GM21515 (cell line): Measurements from ENCODE around the gene GPD2.
"Not testable (repeated sequence)": the region's sequence is repeated elsewhere in the genome, so short reads cannot be mapped to it uniquely, and the experiment has no call there.

Experiments
- ATAC-seq: cut with Tn5 transposase; IDR thresholded peaks from one replicate; pipeline ENCODE4 v1.9.1; 2021; ENCODE audit not compliant: unreplicated experiment

The GPD2 gene

DNA sequence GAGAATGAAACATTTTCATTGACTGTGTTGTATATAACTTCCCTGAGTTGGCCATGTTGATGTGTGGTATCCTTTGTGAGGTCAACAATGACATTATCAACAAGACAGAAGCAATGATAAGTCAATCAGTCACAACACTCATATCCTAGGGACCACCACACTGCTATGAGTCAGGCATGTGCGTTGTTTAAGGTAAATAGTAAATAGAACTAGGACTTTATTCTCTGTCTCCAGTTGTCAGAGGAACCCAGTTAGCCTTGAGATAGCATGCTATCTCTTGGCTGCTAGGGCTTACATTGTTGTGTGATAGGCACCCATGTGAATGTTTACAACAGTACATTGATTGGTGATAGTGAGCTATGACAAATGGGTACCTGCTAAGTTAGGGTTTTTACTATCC lies 37.3 kb downstream of the GPD2 start:
- ATAC-seq, result no peak

DNA sequence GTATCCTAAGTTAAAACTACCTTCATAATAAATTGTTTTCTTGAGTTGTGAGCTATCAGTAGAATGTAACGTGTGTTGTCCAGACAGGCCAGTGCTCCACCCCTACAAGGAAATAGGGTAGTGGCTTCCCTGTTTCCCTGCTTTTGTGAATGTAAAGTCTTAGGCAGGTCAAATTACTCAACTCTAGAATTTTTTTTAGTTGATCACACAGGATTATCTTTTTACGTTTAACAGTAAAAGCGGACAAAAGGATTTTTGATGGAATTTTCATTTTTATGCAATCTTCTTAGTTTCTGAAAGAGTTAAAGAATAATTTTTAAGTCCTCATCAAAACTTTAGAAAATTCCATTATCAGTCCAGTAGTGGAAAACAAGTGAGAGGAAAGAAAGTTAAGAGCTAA lies 38.2 kb downstream of the GPD2 start:
- ATAC-seq, result no peak

DNA sequence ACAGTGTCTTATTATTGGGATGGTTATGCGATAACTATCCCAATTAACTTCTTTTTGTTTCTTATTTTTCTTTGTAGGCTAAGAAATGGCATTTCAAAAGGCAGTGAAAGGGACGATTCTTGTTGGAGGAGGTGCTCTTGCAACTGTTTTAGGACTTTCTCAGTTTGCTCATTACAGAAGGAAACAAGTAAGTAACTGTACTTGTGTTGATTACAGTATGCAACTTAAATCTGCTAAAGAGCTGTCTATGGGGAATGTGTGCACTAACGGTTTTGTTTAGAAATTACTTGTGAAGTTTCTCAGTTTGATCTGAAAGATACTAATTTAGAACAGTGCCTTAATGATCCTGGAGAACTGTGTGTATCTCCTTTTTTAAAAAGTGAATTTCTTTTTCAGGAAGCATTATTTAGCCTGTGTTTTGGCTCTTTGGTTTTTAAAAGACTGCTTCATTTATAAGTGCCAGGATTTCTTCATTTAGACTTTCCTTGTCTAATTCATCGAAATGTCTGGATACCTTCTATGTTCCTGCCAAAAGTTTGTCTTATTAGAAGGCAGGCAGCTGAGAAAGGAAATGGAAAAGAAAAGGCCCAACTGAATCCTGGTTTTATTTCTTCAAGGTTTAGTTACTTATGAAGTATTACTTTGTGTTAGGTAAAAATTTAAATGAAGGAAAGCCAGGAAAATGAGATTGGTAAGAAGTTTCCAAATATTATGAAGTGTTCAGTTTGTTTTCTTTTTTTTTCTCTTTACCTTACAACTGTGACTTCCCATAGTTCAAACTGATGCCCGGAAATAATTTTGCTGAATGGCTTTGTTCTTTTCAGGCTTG lies 40.1 kb downstream of the GPD2 start:
- ATAC-seq, result peak; percentile 49

DNA sequence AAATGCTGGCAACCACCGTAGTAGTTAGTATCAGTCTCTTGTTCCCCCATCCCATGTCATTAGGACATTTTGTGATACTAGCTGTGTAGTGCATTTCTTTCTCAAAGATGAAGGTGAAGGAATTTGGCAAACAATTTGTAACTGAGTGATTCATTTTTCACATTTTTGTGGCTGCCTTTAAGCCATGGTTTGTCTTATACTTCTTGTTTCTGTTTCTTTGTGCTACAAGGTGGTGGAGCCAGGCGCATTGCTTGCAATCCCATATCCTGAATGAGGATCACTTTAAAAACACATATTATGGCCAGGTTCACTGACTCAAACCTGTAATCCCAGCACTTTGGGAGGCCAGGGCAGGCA lies 40.6 kb downstream of the GPD2 start:
- ATAC-seq, result peak; percentile 67

DNA sequence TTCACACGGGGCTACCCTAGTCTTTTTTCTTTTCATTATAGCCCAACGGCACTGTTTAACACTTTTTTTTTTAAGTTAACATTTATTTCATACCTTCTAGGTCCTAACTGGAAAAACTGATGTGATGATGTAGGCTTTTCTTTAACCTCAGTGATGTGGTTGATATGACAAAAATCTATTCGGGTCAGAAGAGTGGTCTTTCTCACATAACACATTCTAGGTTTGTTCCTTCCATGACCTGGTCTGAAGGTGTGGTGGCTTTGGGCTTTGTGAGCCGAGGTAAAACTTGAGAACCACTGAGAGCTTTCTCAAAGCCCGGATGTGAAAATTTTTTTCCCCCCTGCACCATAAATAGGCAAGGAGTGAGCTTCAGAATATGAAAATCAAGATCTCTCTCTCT lies 44.2 kb downstream of the GPD2 start:
- ATAC-seq, result no peak

DNA sequence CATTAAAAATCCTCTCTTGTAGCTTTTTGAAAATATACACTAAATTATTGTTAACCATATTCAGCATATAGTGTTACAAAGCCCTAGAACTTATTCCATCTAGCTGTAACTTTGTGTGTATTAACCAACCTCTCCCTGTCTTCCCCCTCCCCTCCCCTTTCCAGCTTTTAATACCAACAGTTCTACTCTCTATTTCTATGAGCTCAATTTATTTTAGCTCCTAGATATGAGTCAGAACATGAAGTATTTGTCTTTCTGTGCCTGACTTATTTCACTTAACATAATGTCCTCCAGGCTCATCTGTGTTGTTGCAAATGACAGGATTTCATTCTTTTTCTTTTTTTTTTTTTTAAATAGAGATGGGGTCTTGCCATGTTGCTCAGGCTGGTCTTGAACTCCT lies 45.1 kb downstream of the GPD2 start:
- ATAC-seq, result no peak

DNA sequence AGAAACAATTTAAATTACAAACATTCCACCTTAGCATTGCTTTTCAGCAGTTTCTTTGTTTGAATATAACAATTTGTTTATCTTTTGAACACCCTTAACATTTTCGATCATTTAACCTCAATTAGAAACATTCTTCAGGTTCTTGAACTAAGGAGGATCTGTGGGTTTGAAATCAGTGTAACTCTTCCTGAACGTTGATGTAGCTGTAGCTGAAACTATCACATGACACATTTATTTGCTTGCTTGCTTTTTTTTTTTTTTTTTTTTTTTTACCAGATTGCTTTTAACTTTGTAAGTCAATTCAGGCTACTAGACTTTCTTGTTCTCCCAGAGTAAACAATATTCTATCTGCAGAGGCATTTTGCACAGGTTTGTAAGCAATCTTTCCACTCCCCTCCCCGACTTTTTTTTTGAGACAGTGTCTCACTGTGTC lies 47.6 kb downstream of the GPD2 start:
- ATAC-seq, result no peak

DNA sequence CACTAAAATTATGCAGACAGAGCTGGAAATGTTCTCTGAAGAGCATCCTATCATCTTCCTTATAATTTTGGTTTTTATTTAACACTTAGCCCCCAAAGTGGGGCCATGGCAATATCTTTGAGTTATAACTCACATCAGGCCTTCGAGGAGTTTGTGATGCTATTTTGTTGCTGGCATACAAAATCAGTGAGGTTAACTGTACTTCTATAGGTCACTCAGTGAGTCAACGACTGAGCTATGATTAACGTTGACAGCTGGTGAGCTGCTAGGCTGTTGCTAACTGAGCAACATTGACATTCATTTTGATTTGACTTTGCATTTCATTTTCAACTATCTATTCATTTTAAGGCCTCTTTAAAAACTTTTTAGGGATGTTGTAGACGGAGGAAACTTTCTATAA lies 50.0 kb downstream of the GPD2 start:
- no peak for ATAC-seq

DNA sequence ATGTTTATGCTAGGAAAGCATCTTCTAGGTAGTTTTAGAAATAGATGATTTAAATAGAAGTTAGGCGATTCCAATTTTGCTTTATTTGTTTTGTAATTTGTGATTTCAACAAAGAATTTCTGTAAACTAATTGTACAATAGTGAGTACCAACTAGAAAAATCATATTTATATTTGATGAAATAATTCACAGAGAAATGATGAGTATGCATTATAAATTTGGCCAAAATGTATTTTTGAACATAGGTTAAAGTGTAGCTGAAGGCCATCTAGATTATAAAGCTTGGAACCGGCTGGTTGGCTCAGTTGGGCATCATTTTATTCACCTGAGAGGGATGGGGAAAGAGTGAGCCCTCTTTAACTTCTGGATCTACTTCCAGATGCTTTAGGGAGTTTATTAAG lies 50.4 kb downstream of the GPD2 start:
- ATAC-seq, result no peak

DNA sequence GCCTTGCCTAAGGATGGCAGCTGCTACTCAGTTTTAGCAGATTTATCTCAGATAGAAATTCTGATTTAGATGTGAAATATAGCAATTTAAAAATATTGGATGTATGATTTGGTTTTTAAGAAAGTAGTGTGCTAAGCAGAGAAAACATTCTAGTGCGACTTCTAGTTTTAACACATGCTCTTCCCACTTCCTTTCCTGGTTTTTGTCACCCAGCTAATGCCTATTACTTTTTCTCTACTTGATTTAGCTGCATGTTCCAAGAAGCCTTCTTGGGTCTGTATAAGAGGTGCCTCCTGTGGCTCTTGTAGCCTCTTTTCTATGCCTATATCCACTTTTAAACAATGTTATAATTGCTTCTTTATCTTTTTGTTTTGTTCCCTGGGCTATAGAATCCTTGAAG lies 53.0 kb downstream of the GPD2 start:
- no peak for ATAC-seq

DNA sequence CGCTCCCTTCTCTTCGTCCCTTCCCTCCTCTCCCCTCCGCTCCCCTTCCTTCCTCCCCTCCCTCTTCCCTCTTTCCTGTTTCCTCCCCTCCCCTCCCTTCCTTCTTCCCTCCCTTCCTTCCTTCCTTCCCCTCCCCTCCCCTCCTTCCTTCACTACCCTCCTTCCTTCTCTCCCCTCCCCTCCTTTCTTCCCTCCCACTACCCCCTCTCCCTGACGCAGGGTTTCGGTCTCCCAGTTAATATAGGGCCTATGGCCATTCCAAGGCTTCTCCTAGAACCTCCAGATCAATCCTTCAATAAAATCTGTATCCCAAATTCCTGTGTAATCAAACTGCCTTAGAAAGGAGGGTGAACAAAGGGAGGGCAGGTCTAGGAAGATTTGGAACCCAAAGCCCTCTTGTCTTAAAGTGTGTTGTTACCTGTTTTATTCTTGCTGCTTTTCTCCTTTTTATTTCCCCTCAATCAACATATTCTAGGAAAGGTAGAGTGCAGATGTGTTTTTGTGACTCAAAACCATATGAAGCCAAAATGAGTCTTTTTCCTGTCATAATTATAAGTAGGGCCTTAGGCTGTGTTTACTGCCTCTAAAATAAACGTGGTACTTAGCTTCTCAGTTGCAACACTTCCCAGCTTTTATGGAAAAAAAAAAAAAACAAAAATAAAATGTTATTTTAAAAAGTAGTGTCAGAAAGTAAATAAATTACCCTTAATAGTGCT lies 53.7 kb downstream of the GPD2 start:
- no peak for ATAC-seq

DNA sequence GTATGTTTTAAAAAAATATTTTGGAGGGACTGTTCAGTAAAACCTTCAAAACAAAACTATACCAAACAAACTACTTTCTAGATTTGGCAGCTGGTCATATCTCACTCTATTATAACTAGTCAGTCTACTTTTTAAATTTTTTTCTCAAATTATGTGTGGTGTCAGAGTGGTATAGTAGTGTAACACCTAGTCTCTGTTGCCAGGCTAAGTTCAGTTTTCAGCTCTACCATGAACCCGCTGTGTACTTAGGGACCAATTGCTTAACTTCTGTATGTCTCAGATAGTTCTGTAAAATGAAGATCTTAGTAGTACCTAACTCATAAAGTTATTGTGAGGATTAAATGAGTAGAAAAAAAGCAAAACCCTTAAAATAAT lies 54.3 kb downstream of the GPD2 start:
- ATAC-seq, result no peak

DNA sequence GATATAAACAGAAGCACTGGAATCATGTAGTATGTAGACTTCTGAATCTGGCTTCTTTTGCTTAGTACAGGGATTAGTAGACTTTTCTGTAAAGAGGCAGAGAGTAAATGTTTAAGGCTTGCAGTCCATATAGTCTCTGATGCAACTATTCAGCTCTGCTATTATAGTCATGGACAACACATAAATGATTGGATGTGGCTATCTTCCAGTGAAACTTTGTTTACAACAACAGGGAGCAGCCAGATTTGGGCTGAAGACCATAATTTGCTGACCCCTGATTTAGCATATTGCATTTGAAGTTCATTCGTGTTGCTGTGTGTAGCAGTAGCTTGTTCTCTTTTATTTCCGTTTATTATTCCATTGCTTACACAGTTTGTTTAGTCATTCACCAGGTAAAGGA lies 55.0 kb downstream of the GPD2 start:
- no peak for ATAC-seq

DNA sequence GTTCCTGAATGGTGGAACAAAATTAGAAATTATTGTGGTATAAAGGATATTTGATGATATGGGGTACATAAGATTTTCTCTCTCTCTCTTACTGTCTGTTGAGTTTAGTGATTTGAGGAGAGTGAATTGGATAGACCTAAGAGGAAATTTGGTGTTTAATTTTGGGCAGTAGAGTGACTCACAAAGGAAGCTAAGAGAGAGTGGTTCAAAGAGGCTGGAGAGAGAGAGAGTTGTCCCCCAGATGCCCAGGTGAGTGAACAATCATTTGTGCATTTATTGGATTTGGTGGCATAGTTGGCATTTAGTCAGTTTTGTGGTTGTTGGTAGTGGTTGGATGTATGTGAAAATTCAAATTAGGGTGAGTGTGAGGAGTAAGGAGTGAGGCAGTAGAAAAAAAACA lies 56.8 kb downstream of the GPD2 start:
- ATAC-seq, result no peak

DNA sequence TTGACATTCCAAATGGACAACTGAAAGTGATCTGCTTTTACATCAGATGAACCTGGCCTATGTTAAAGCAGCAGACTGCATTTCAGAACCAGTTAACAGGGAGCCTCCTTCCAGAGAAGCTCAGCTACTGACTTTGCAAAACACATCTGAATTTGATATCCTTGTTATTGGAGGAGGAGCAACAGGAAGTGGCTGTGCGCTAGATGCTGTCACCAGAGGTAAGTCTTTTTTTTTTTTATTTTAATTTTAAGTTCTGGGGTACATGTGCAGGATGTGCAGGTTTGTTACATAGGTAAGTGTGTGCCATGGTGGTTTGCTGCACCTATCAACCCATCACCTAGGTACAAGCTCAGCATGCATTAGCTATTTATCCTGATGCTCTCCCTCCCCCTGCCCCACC lies 59.8 kb downstream of the GPD2 start:
- not testable (repeated sequence) for ATAC-seq

DNA sequence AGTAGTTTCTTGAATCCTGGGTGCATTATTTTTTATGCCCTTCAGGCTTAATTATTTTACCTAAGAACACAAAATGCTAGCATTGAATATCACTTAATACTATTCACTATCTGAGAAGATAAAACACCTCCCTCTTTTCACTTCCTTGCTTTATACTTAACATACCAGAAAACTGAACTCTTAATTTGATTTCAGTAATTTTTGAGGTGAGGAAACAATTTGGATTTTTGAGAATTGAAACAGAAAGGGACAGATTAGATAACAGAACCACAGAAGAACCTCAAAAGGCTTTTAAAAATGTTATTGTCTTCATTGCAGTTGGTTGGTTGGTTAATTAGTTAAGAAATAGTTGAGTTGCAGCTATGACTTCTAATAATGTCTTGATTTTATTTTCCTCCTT lies 69.5 kb downstream of the GPD2 start:
- ATAC-seq, result no peak

DNA sequence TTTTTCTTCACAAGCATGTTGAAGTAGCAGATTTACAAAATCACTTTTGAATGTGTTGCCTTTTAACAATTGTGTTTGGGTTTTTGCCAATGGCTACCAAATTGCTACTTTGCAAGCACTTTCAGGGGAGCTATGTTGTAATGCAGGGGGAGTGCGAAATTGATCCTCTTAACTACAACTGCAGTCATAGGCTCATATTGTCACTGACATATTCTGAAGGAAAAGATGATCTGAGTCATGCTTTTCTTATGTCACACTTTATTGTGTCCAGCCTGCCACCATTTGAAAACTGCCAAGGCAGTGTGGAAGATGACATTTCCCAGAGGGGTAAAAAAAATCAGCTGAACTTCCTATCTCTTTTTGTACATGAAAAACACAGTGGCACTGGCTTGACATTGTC lies 74.9 kb downstream of the GPD2 start:
- no peak for ATAC-seq

DNA sequence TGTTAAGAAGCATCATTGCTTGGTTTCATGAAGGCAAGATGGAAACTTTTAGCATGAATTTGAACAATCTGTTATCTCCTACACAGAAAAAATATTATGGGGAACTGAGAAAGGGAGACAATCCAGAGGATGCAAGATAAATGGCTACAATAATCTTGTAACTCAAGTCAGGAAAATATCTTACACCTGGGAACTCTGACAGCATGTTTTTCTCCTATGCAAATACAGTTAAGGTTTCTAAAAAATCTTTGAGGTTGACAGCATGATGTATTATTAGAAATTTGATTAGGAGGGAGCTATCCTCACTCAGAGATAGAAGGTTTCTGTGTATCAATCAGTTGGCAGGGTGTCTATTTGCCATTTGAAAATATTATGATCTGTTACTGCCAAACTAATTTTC lies 75.6 kb downstream of the GPD2 start:
- peak; percentile 58 for ATAC-seq

DNA sequence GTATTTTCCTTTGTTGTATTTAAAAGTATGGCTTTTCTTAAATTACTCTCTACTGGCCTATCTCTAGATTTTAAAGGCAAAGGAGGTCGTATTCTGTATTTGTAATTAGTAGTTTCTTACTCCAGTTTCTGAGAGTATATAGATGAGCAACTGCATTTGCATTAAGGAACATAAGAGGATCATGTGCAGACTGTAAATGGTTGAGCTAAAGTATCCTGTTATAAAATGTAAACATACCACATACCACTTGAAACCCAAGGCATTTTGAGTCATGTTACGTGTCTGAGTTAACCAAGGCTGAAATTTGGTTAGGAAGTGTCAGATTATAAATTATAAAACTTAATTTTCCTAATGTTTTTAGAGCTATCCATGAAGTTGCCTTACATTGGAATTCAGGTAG lies 76.3 kb downstream of the GPD2 start:
- no peak for ATAC-seq

DNA sequence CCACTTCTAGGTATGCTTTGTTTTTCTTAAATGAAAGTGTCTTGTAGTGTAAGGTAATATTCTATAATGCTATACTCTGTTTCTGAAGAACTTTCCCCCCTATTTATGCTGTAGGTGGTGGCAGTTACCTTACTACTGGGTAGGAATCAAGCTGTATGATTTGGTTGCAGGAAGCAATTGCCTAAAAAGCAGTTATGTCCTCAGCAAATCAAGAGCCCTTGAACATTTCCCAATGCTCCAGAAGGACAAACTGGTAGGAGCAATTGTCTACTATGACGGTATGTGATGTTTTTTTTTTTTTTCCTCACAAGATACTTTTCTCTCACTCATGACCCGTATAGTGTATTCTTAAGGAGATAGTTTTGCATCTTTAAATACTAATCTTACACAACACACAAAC lies 77.0 kb downstream of the GPD2 start:
- ATAC-seq, result no peak

DNA sequence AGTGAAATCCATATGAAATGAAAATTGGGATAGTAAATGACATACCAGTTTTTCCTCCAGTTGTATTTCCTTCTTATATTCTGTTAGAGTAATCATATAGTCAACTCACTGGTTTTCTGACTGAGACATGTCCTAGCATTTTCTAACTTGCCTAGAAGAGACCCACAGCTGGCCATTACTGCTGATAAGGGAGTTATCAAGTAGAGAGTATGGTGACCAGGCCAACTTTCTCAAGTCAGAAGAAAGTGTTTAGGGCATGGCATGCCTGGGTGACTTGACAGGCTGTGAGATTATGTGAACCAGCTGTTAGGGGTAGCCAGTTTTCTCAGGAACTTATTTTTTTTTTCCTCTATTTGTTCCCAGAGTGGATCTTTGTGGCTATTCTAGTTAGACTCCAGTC lies 81.2 kb downstream of the GPD2 start:
- ATAC-seq, result no peak

DNA sequence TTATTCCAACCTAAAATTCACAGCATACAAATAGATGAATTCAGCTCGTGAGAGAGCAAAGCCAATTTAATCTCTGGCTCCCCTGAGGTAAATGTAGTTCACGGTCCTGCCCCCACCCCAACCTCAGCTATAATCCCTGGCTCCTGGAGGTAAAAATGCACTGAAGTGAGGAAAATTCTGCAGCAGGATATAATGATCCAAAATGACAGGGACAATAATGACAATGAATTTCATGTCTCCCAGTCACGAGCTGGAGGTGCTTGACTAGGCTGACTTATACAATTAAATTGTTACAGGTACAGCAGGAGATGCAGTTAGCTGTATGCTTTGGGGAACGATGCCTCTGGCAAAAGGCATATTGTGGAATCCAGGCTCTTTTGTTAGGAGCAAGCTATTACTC lies 82.0 kb downstream of the GPD2 start:
- ATAC-seq, result no peak
